Vagina (tissue), 2 donors: ENCODE results near the gene MBLAC2.

Source experiments
- POLR2A ChIP-seq, 2 donors: fragments of 450-650 bp; IDR thresholded peaks; one replicate each; pipeline ENCODE4 v1.6.1; 2017; ENCODE audit warnings: antibody characterized with exemption in 2 of 2, mild to moderate bottlenecking in 2 of 2, moderate library complexity in 2 of 2
- POLR2AphosphoS5 ChIP-seq, 2 donors: sonication (generic); formaldehyde crosslinking; IDR thresholded peaks; one replicate each; pipeline ENCODE4 v1.9.0; 2017; ENCODE audit warnings: antibody characterized with exemption in 2 of 2, mild to moderate bottlenecking in 2 of 2, low read depth in 1 of 2; ENCODE audit not compliant: insufficient read depth in 1 of 2
- TF ChIP-seq, protein P1 (sequence below), 3 experiments: fragments of 450-650 bp in 2 of 3; fragments of 200-600 bp in 1 of 3; sonication (generic) in 1 of 3; IDR thresholded peaks; one replicate each; pipeline ENCODE4 v1.5.1; 2017 to 2019; ENCODE audit warnings: antibody characterized with exemption in 3 of 3, mild to moderate bottlenecking in 2 of 3, moderate library complexity in 2 of 3

DNA sequence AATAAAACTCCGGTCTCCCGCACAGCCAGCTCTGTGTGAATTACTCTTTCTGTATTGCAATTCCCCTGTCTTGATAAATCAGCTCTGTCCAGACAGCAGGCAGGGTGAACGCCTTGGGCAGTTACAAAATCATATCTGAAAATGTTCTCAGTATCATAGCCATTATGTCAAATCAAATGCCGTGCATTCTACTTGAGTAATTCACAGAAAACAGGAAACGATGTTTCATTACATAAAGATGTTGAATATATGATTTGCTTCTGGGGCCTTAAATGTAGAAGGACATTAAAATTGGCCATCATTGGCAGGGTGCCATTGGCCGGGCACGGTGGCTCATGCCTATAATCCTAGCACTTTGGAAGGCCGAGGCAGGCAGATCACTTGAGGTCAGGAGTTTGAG, 8.6 kb upstream of the MBLAC2 start:
- TF ChIP-seq, protein P1, sequence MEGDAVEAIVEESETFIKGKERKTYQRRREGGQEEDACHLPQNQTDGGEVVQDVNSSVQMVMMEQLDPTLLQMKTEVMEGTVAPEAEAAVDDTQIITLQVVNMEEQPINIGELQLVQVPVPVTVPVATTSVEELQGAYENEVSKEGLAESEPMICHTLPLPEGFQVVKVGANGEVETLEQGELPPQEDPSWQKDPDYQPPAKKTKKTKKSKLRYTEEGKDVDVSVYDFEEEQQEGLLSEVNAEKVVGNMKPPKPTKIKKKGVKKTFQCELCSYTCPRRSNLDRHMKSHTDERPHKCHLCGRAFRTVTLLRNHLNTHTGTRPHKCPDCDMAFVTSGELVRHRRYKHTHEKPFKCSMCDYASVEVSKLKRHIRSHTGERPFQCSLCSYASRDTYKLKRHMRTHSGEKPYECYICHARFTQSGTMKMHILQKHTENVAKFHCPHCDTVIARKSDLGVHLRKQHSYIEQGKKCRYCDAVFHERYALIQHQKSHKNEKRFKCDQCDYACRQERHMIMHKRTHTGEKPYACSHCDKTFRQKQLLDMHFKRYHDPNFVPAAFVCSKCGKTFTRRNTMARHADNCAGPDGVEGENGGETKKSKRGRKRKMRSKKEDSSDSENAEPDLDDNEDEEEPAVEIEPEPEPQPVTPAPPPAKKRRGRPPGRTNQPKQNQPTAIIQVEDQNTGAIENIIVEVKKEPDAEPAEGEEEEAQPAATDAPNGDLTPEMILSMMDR (IDR thresholded peaks at IDR 0.05) = no peak
- TF ChIP-seq POLR2A (IDR thresholded peaks at IDR 0.05) (no peak), POLR2AphosphoS5 (IDR thresholded peaks at IDR 0.05; ENCODE audit: insufficient read depth in 1 of 2, low read depth in 1 of 2) (no peak)
